BLaER1 (cell line): ENCODE data around the gene ZSWIM5.
"Not testable (repeated sequence)": the region's sequence is repeated elsewhere in the genome, so short reads cannot be mapped to it uniquely, and the experiment has no call there.

Source experiments
- H3K27ac ChIP-seq: shearing (Covaris generic); formaldehyde crosslinking; 2 replicates; pipeline ENCODE4 v1.8.1; 2022
- H3K27me3 ChIP-seq: shearing (Covaris generic); formaldehyde crosslinking; 2 replicates; pipeline ENCODE4 v1.8.1; 2022
- H3K36me3 ChIP-seq: shearing (Covaris generic); formaldehyde crosslinking; 2 replicates; pipeline ENCODE4 v1.8.1; 2022
- H3K4me1 ChIP-seq: shearing (Covaris generic); formaldehyde crosslinking; 2 replicates; pipeline ENCODE4 v1.8.1; 2022
- H3K4me2 ChIP-seq: shearing (Covaris generic); formaldehyde crosslinking; 2 replicates; pipeline ENCODE4 v1.8.1; 2022
- H3K4me3 ChIP-seq: shearing (Covaris generic); formaldehyde crosslinking; 2 replicates; pipeline ENCODE4 v1.8.1; 2022
- H3K9ac ChIP-seq: shearing (Covaris generic); formaldehyde crosslinking; 2 replicates; pipeline ENCODE4 v1.8.1; 2022
- H3K9me3 ChIP-seq: shearing (Covaris generic); formaldehyde crosslinking; 2 replicates; pipeline ENCODE4 v1.8.1; 2022
- H4K20me1 ChIP-seq: shearing (Covaris generic); formaldehyde crosslinking; 2 replicates; pipeline ENCODE4 v1.8.1; 2022
- Cebpa-rat ChIP-seq: shearing (Covaris generic); IDR thresholded peaks from 2 replicates; pipeline ENCODE4 v1.8.1; 2022

ZSWIM5 gene

DNA sequence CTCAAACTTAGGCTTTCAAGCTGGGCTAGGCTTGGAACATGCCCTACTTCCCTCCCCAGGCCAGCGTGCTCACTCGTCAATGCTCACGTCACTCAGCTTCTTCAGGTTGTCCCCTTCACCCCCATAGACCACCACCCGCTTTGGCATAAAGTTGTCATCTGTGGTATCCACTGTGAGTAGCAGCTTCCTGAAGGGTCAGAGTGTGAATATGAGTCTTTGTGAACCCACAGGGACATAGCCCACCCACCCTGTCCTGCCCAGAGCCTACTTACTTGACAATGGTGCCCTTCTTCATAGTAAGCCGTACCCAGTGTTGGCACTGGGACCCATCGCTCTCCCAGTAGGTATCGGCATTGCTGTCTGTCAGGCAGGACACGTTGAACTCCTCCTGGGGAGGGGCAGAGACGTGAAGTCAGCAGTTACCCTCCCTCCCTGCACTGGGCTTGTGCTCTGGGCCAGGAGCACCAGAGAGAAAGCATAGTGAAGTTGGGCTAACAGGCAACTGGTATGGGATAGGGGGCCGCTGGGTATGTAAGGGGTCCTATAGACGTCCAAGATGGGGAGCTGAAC lies 197.0 kb downstream of the ZSWIM5 start:
- H3K9me3 ChIP-seq = no peaks in the 10 kb centered on the region
- H3K4me2 ChIP-seq = peak overlapping the region; percentile 100
- peak overlapping the region; percentile 83; the same call in 1 of the 2 replicates for H3K9ac ChIP-seq
- TF ChIP-seq Cebpa-rat = no peak
- peaks cover 61% of the 10 kb centered on the region for H3K36me3 ChIP-seq
- H3K27me3 ChIP-seq = no peaks in the 10 kb centered on the region
- H4K20me1 ChIP-seq = peaks cover 9% of the 10 kb centered on the region; the same call in 1 of the 2 replicates
- H3K4me1 ChIP-seq = peaks cover 39% of the 10 kb centered on the region
- H3K4me3 ChIP-seq = no peak overlapping the region
- H3K27ac ChIP-seq = no peak overlapping the region

DNA sequence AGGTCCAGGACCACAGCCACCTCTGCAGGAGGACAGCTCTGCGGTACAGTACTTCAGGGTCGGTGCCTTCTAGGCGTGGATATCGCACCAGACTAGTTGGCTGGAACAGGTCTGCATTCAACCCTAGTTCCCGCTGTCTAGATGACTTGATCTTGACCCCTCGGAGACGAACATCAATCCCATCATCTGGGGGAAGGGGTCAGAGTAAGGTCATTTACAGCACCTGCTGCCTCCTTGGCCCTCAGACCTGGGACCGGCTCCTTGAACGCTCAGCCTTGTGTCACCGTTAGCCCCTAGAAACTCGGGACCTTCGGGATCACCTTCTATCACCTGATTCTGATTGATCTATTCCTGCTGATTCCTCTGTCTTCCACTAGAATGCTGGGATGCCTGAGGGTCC lies 197.9 kb downstream of the ZSWIM5 start:
- Histone ChIP-seq H3K4me2 (no peak overlapping the region), H3K27ac (no peak overlapping the region), H3K9ac (no peak overlapping the region), H3K27me3 (no peaks in the 10 kb centered on the region), H3K4me1 (peaks cover 30% of the 10 kb centered on the region), H3K9me3 (no peaks in the 10 kb centered on the region), H4K20me1 (peaks cover 9% of the 10 kb centered on the region; the same call in 1 of the 2 replicates), H3K36me3 (peaks cover 64% of the 10 kb centered on the region), H3K4me3 (no peak overlapping the region)
- no peak for TF ChIP-seq Cebpa-rat

DNA sequence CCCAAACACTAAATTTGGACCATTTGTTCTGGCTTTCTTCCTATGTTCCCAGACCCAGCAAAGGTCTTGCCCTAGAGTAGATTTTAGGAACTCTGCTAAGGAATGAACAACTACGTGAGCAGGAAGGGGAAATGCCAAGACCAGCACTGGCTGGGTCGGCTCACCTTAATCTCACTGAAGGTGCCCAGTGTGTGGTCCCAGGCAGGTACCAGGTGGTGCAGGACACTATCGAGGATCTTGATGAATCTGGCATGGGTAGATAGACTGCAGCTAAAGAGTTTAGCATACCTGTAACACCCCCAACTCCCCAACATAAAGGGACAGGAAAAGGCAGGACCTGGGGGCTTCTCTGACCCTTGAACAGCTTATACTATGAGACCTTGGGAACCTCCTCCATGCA lies 198.3 kb downstream of the ZSWIM5 start:
- Histone ChIP-seq H3K27me3 (no peaks in the 10 kb centered on the region), H3K4me2 (no peak overlapping the region), H3K9me3 (no peaks in the 10 kb centered on the region), H3K4me1 (peaks cover 26% of the 10 kb centered on the region), H4K20me1 (peaks cover 9% of the 10 kb centered on the region; the same call in 1 of the 2 replicates), H3K4me3 (no peak overlapping the region), H3K9ac (no peak overlapping the region), H3K36me3 (peaks cover 68% of the 10 kb centered on the region), H3K27ac (no peak overlapping the region)
- TF ChIP-seq Cebpa-rat = no peak

DNA sequence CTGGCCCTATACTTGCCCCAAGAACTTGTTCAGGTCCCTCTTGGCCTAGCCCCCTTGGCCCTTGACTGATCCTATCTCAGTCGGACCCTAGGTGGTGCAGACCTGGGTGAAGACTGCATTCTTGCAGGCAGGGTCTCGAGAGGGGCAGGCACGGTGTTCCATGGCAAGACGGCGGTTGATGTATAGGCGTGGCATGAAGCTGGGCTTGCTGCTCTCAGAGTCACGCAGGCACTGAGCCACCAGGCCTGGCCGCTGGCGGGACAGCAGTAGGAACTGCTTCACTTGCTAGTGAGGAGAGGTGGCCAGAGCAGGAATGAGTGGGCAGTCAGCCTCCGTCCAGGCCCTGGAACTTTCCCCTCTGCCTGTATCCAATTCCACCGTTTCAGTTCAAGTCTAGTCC lies 199.1 kb downstream of the ZSWIM5 start:
- Histone ChIP-seq H3K4me3 (no peak overlapping the region), H3K27ac (no peak overlapping the region), H3K27me3 (no peaks in the 10 kb centered on the region), H3K9ac (no peak overlapping the region), H3K9me3 (no peaks in the 10 kb centered on the region), H3K36me3 (peaks cover 76% of the 10 kb centered on the region), H3K4me1 (peaks cover 18% of the 10 kb centered on the region), H4K20me1 (peaks cover 9% of the 10 kb centered on the region; the same call in 1 of the 2 replicates), H3K4me2 (no peak overlapping the region)
- TF ChIP-seq Cebpa-rat = no peak

- no peak for TF ChIP-seq Cebpa-rat
- Histone ChIP-seq H3K27ac (no peak overlapping the region), H3K4me3 (no peak overlapping the region), H3K9me3 (no peaks in the 10 kb centered on the region), H4K20me1 (peaks cover 9% of the 10 kb centered on the region; the same call in 1 of the 2 replicates), H3K27me3 (no peaks in the 10 kb centered on the region), H3K4me1 (peaks cover 12% of the 10 kb centered on the region), H3K4me2 (no peak overlapping the region), H3K36me3 (peaks cover 85% of the 10 kb centered on the region), H3K9ac (no peak overlapping the region)
Measured at GRCh38 chr1:45005761-45006160, 200.6 kb downstream of the ZSWIM5 start.

DNA sequence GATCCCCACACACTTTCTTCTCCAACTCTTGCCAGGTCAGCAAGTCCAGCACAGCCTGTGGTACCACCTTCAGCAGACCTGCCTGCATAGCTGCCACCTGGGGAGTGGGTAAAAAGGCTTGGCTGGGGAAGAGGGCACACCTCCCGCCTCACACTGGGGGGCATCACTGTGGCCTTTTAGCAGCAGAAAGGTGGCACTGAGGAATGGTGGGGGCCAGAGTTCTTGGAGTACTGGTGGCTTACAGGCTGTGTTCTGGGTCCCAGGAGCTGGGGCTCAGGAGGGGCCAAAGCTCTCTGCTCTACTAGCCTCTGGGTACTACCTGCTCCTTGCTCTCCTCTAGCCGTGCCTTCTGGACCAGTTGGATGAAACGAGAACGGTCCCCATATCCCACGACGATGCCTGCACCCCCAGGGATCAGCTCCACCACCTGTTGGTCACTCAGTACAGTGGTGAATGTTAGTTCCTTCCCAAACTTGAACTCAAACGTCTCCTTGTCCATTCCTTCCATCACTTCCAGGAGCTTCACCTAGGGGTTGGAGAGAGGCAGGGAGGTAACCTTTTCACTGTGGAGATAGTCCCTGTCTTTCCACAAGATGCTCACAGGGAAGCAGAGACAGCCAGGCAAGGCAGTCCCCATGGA lies 202.0 kb downstream of the ZSWIM5 start:
- no peak overlapping the region for H3K4me2 ChIP-seq
- no peak overlapping the region for H3K9ac ChIP-seq
- H3K36me3 ChIP-seq = peaks cover 80% of the 10 kb centered on the region
- H4K20me1 ChIP-seq = no peaks in the 10 kb centered on the region
- no peak overlapping the region for H3K4me3 ChIP-seq
- no peaks in the 10 kb centered on the region for H3K9me3 ChIP-seq
- H3K27me3 ChIP-seq = no peaks in the 10 kb centered on the region
- H3K4me1 ChIP-seq = no peaks in the 10 kb centered on the region
- no peak overlapping the region for H3K27ac ChIP-seq
- no peak for TF ChIP-seq Cebpa-rat

GRCh38 chr1:45003741-45004140 lies 202.7 kb downstream of the ZSWIM5 start:
- Histone ChIP-seq H3K36me3 (peaks cover 74% of the 10 kb centered on the region), H3K27me3 (no peaks in the 10 kb centered on the region), H4K20me1 (no peaks in the 10 kb centered on the region), H3K4me2 (no peak overlapping the region), H3K9me3 (no peaks in the 10 kb centered on the region), H3K9ac (no peak overlapping the region), H3K4me1 (no peaks in the 10 kb centered on the region), H3K27ac (no peak overlapping the region), H3K4me3 (no peak overlapping the region)
- TF ChIP-seq Cebpa-rat = no peak

- H4K20me1 ChIP-seq = no peaks in the 10 kb centered on the region
- H3K9ac ChIP-seq = no peak overlapping the region
- no peak overlapping the region for H3K4me2 ChIP-seq
- H3K4me3 ChIP-seq = no peak overlapping the region
- TF ChIP-seq Cebpa-rat = no peak
- no peak overlapping the region for H3K27ac ChIP-seq
- no peaks in the 10 kb centered on the region for H3K27me3 ChIP-seq
- no peaks in the 10 kb centered on the region for H3K4me1 ChIP-seq
- peaks cover 66% of the 10 kb centered on the region for H3K36me3 ChIP-seq
- no peaks in the 10 kb centered on the region for H3K9me3 ChIP-seq
Measured at GRCh38 chr1:45002650-45003645, 203.5 kb downstream of the ZSWIM5 start.

DNA sequence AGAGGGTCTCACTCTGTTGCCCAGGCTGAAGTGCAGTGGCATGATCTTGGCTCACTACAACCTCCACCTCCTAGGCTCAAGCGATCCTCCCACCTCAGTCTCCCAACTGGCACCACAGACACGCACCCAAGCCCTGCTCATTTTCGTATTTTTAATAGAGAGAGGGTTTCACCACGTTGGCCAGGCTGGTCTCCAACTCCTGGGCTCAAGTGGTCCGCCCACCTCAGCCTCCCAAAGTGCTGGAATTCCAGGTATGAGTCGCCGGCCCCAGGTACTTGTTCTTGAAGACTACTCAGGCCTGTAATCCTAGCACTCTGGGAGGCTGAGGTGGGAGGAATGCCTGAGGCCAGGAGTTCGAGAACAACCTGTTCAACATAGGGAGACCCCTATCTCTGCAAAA lies 204.8 kb downstream of the ZSWIM5 start:
- not testable (repeated sequence) for H3K27ac ChIP-seq, H3K9ac ChIP-seq, H3K9me3 ChIP-seq, H3K4me2 ChIP-seq, H4K20me1 ChIP-seq, H3K27me3 ChIP-seq, H3K4me1 ChIP-seq, H3K4me3 ChIP-seq
- peaks cover 52% of the 10 kb centered on the region for H3K36me3 ChIP-seq

DNA sequence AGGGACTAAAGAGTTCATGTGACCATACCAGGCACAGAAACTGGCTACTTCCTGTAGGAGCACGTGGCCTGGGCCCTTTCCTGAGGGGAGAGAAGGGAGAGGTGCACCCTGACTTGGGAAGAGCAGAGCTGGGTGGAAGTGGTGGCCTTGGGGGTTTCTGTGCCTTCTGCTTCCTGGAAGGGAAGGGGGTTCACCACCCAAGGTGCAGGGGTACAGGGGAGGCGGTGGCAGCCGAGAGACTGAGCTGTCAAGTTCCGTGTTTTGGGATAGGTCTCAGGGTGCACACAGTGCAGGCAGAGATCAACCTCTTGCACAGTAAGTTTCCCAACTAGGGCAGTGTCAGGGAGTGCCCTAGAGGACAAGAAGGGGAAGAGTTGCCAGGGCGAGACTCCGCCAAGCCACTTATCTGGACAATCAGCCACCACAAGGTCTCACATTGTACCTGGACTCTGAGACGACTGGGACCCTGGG lies 205.4 kb downstream of the ZSWIM5 start:
- no peak overlapping the region for H3K9ac ChIP-seq
- no peak overlapping the region for H3K4me2 ChIP-seq
- peaks cover 47% of the 10 kb centered on the region for H3K36me3 ChIP-seq
- H3K27ac ChIP-seq = no peak overlapping the region
- H4K20me1 ChIP-seq = no peaks in the 10 kb centered on the region
- H3K9me3 ChIP-seq = no peaks in the 10 kb centered on the region
- H3K27me3 ChIP-seq = no peaks in the 10 kb centered on the region
- H3K4me1 ChIP-seq = no peaks in the 10 kb centered on the region
- TF ChIP-seq Cebpa-rat = no peak
- H3K4me3 ChIP-seq = no peak overlapping the region
